Activated CD4-positive, CD25-positive, alpha-beta regulatory T cell treated with anti-CD3 and anti-CD28 coated beads, Interleukin-2, amount 50 U/mL, for 16 hours (primary cell): ENCODE data around the gene AP1S2.
"Not testable (repeated sequence)": the region's sequence is repeated elsewhere in the genome, so short reads cannot be mapped to it uniquely, and the experiment has no call there.

Experiments used
- DNase-seq: peaks from one replicate; pipeline ENCODE4 v3.0.0-alpha.2; 2020; ENCODE audit warnings: low read depth, low spot score

AP1S2 gene

DNA sequence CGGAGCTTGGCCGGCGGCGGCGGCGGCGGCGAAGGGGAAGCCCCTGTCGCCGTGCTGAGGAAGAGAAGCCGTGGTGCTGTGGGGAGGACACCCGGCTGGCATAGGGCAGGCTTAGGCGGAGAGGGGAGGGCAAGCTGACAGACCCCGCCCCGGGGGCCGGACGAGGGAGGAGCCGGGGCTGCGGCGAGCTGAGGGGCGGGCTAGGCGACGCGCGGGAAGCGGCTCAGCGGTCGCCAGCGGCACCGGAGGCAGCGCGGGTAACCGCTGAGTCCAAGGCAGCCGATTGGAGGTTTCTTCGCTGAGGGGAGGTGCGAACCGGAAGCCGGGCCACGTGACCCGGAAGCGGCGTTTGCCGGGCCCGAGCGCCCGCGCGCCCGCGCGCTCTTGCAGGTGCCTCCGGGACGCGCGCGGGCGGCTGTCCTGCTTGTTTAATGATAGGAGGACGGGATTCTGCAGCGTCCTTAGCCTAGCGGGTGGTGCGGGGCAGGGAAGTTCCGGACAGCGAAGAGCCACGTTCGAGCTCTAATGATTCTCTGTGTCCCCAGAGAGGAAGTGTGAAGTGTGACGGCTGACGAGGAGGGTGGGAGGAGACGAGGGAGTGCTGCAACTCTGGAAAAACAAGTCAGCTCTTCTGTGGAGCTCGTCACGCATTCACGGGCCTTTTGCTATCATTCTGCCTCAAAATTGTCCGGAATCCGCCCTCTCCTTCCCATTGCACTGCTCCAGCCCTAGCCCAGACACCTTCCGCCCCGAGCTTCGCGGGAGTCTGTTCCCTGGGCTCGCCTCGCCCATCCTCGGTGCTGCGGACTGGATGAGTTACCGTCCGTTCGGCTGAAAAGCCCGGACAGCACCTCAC lies at the start of gene AP1S2:
Gene AP1S2, minus strand, starts transcription at position 102 of the 856 bp plus-strand sequence. CDS start 2,289 bp downstream, outside the sequence.
- peak; percentile 81 for DNase-seq

DNA sequence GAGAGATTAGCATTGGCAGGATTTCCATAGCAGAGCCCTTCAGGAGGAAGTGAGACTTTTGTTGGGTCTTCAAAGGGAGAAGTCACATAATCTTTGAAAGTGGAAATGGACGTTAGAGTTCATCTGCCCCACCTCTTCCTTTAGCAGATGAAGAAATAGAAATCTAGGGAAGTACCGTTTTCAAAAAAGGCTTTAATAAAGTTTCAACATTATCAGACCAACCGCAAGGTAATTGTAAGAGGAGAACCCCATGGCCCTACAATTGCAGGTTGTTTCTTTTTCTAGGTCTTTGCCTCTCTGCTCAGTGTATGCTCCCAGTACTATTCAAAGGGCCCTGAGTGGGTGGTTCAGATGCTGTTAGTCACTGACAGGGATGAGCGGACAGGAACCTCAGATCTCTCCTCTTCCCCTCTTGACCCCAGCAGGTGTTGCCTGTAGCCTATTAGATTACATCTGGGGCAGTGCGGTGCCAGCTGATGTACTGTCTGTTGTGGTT lies 48.6 kb upstream of the AP1S2 start:
- DNase-seq = no peak

- DNase-seq = no peak
Measured at GRCh38 chrX:15895334-15895733, 40.7 kb upstream of the AP1S2 start.

GRCh38 chrX:15894724-15895123 lies 40.1 kb upstream of the AP1S2 start:
- DNase-seq = no peak

DNA sequence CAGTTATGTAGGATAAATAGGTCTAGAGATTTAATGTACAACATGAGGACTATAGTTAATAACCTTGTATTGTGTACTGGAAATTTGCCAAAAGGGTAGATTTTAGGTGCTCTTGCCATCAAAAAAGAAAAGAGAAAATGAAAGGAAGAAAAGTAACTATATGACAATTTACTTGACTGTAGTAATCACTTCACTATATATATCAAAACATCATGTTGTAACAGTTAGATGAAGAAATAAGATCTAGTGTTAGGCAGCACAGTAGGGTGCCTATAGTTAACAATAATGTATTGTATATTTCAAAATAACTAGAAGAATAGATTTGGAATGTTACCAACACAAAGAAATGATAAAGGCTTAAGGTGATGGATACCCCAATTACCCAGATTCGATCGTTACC lies 35.9 kb upstream of the AP1S2 start:
- DNase-seq = no peak

DNA sequence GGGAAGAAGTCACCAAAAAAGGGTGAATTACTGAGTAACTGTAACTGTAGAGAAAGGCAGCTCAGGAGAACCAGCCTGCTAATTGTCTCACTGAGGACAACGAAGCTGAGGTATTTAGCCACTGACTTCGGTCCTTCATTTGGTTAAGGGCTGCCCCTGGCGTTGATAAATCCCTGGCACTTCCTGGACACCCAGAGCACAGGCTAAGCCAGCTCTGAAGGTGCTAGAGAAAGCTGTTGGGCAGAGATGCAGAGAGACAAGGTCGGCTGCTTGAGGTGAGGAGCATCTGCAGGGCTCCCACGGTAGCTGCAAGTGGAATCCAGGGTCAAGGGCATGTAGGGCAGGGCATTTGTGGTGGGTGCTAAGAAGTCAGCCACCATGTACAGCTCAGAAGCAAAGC lies 33.4 kb upstream of the AP1S2 start:
- no peak for DNase-seq

DNA sequence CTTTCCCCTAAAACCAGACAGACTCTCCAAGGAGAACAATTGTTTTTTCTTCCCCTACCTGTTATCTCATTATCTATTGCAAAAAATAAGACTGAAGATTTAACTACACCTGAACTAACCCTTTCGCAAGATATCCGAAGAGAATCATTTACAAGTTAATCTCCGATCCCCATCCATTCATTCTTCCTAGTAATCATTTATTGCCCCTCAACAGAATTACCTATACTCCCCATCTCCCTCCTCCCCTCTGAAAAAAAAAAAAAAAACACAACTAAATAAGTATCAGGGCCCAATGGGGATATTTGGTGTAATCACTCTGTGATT lies 28.9 kb upstream of the AP1S2 start:
- no peak for DNase-seq

DNA sequence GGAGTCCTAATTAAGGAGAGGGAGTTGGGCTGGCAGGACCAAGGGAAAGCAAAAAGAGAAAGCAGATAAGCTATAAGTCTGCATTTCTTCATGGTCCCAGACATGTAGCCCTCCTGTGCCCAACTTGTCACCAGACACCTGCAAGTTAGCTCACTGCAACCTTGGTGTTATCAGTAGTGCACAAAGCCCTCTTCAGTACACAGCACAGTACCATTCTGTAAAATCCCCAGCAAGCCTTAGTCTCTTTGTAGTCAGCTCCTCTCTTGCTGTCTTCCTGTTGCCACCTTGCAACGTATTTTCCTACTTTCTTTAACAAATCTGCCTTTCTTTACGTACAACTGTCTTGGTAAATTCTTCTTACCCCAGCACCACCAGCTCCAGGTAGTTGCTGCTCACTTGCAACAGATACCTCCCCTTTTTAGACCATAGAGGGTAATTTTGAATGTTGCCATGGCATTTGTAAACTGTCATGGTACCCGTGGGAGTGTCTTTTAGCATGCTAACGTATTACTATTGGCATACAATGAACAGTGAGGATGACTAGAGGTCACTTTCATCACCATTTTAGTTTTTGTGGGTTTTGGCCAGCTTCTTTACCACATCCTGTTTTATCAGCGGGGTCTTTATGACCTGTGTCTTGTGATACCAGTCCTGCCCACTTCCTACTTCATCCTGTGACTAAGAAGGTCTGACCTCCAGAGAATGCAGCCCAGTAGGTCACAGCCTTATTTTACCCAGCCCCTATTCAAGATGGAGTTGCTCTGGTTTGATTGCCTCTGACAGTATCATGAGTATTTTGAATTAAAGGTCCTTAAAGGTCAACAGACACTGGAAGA lies 28.3 kb upstream of the AP1S2 start:
- no peak for DNase-seq

DNA sequence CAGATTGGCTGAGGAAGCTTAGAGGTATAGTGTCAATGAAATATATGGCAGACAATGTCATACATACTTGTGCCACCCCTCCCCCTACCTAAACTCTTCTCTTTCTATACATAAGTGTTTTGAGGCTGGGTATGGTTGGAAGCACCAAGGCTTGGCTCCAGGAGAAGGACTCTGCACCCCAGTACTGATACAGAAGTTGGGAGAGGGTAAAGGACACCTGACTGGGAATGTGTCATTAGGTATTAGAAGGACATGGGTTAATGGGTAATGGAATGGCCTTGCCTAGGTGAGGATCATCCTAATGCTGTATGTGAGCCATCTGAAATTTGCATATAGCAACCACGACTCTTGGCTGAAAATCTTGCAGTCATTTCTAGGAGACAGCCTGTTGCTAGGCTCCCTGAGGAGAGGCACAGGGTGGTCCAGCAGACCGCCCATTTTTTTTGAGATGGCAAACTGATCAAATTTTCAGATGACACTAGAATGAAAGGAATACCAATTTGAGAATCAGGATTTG lies 26.8 kb upstream of the AP1S2 start:
- no peak for DNase-seq

DNA sequence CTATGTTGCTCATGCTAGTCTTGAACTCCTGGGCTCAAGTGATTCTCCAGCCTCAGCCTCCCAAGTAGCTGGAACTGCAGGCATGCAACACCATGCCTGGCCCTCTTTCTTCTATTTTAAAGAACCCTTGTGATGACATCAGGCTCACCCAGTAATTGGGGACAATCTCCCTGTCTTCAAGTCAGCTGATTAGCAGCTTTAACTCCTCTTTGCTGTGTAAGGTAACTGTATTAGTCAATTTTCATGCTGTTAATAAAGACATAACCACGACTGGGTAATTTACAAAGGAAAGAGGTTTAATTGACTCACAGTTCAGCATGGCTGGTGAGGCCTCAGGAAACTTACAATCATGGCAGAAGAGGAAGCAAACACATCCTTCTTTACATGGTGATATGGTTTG lies 23.3 kb upstream of the AP1S2 start:
- not testable (repeated sequence) for DNase-seq

GRCh38 chrX:15877380-15877779 lies 22.8 kb upstream of the AP1S2 start:
- DNase-seq = no peak

GRCh38 chrX:15874672-15875071 lies 20.1 kb upstream of the AP1S2 start:
- DNase-seq = no peak

DNA sequence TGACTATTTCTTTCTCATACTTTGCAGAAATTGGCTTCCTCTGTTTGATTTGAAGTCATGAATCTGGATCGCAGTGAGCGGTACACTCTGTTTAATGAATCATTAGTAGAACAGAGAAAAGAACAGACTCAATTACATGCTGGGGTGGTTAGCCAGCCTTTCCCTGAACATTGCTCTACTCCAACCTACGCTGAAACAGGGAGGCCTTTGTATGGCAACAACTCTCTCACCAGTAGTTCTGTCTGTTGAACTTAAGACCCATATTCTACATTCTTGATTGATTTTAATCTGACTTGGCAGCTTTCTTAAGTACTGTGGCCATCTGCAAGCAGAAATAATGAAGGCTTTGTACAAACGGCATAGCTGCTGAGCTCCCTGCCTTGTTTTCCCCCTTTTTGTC lies 19.0 kb upstream of the AP1S2 start:
- no peak for DNase-seq

DNA sequence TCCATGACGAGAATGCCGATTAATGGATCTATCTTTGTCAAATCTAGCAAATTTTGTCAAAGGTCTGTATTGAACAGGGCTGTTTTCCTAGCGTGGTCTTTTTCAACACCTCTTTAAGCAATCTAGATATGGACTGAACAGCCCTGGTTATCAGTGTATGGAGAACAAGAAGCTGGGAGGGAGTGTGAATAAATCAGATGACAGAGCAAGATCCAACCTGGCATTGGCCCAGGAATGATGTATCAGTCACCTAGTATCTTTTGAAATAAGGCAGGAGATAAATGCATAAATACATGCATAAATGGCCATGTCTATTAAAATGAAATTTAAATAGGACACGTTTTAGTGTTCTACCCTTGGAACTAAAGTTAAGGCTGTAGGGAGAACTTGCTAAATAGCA lies 15.7 kb upstream of the AP1S2 start:
- DNase-seq = no peak

DNA sequence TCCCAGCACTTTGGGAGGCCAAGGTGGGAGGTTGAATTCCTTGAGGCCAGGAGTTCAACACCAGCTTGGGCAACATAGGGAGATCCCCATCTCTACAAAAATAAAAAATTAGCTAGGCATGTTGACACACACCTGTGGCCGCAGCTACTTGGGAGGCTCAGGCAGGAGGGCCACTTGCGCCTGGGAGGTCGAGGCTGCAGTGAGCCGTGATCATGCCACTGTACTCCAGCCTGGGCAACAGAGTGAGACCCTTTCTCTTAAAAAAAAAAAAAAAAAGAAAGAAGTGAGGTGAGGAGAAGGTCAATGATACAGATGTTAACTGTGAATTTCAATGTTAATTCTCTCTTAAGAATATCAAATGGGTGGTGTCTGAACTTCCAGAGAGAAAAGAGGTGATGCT lies 15.1 kb upstream of the AP1S2 start:
- DNase-seq = no peak

GRCh38 chrX:15866147-15866546 lies 11.5 kb upstream of the AP1S2 start:
- no peak for DNase-seq

DNA sequence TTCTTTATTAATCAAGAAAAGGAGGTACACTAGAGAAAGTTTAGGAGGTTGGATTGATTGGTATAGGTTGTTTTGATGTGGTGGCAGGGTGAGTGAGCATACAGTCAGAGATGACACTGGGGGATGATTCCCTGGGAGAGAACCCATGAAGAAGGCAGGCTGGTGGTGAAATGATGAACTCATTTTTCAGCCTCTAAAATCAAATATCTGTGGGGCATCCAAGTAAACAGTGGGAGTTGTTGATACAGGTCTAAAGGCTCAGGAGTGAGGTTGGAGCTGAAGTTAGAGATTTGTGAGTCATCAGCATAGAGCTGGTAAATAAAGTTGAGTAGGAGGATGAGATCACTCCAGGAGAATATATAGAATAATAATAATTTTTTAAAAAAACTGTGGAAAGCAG lies 10.0 kb upstream of the AP1S2 start:
- no peak for DNase-seq

DNA sequence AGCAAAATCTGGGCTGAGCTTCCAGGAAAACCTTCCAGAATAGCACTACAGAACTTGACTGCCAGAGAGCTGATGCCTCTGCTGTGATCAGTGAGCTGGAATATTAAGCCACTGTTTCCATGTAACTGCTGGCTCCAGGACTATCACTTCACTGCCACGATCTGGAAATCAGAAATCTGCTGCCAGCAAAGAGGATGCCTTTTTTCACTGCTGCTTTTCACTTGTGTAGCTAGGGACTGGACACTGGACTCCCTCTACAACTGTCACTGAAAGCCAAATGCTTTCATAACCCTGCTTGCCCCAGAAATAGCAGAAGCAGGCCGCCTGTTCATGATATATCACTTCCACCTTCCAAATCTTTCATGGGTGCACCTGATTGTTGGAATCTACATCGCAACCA lies 9.4 kb upstream of the AP1S2 start:
- DNase-seq = no peak

- no peak for DNase-seq
Measured at GRCh38 chrX:15860921-15861320, 6.3 kb upstream of the AP1S2 start.

DNA sequence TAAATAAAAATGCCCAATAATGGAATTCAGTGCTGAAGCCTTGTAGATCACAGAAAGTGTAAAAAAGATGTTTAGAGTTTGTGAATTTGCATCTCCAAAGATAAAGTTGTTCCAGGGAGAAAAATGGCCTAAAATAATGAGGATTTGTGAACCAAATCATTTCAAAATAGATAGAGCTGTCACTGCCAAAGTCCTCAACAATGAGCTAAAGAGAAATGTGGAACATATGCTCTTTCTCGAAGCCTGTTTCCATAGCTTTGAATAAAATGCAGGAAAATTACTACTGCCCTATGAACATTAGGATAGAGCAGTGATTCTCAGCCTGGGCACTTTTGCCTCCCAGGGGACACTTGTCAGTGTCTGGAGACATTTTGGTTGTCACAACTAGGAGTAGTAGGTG lies 3.4 kb upstream of the AP1S2 start:
- no peak for DNase-seq

DNA sequence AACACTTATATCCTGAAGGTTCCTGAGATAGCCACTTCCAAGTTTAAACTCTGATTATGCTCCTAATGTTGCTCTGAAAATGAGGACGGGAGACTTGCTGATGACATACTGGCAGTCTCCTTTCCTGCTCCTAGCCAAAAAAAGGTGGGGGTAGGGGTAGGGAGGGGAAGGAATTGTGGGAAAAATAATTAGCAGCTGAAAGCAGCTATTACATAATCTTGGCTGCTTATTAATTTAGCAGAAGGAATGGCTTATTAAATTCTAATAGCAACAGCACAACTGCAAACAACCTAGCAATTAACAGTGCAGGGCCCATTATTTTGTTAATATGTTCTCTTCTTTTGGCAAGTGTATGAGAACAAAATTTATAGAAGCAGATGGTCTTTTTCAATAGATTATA lies 2.0 kb upstream of the AP1S2 start:
- no peak for DNase-seq

DNA sequence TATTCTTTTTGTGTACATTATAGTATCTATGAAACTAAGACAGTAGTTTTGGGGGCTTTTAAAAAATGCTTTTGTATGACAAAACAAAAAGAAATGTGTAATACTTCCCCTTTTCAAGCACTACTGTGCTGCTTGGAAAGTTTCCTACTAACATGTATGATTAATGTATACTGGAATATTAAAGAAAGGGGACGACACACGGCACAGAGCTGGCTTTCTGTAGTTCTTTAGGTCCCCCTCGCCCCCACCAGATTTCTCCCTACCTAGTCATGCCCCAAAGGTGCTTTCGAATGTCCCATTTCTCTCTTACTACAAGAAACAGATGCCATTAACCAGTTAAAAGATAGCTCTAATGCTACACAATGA lies 1.6 kb upstream of the AP1S2 start:
- DNase-seq = no peak
